Upper lobe of left lung (tissue), 4 donors: ENCODE results near the gene DCDC2B.

Experiments
- POLR2A ChIP-seq, 4 donors: fragments of 450-650 bp; IDR thresholded peaks; one replicate each; pipeline ENCODE4 v1.5.1; 2016 to 2017; ENCODE audit warnings: antibody characterized with exemption in 4 of 4, mild to moderate bottlenecking in 2 of 4
- POLR2AphosphoS5 ChIP-seq, 2 donors: sonication (generic); formaldehyde crosslinking; IDR thresholded peaks; one replicate each; pipeline ENCODE4 v1.5.1; 2017; ENCODE audit warnings: antibody characterized with exemption in 2 of 2
- TF ChIP-seq, protein P1 (sequence below), 6 experiments: fragments of 450-650 bp in 4 of 6; fragments of 200-600 bp in 2 of 6; sonication (generic) in 2 of 6; IDR thresholded peaks; one replicate each; pipeline ENCODE4 v1.5.1; 2016 to 2019; ENCODE audit warnings: antibody characterized with exemption in 6 of 6

DNA sequence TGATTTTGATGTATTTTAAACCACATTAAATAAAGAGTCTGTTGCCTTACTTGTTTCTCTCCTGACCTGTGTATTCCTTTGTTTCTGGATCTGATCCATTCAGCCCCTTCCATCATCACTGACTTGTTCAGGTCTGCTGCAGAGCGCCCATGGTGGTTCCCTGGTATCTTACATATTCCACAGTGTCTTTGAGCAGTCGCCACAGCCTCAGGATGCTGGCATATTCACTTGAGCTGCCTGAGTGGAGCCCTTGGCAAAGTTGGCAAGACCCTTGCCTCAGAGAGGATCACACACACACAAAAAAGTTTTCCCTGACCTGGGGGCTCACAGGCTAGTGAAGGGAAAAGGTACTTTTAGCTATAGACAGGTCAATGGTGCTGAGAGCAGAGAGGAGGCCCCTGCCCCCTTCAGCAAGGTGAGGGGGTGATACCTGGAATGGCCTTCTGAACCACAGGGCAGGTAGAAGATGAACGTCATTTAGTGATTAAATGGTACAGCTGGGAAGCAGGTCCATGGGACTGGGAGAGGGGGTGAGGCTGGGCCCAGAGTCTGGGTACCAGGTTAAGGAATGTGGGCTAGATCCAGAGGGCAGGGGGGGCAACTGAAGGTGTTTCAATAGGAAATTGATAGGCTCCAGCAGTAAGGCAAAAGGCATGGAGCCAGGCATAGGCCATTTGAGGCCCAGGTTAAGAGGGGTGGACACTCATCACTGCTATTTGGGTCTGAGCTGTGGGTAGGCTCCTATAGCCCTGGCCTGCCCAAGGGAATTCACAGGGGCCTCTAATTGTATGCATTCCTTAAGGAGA lies 10.4 kb upstream of the DCDC2B start:
- TF ChIP-seq, protein P1, sequence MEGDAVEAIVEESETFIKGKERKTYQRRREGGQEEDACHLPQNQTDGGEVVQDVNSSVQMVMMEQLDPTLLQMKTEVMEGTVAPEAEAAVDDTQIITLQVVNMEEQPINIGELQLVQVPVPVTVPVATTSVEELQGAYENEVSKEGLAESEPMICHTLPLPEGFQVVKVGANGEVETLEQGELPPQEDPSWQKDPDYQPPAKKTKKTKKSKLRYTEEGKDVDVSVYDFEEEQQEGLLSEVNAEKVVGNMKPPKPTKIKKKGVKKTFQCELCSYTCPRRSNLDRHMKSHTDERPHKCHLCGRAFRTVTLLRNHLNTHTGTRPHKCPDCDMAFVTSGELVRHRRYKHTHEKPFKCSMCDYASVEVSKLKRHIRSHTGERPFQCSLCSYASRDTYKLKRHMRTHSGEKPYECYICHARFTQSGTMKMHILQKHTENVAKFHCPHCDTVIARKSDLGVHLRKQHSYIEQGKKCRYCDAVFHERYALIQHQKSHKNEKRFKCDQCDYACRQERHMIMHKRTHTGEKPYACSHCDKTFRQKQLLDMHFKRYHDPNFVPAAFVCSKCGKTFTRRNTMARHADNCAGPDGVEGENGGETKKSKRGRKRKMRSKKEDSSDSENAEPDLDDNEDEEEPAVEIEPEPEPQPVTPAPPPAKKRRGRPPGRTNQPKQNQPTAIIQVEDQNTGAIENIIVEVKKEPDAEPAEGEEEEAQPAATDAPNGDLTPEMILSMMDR (IDR thresholded peaks at IDR 0.05), result no peak
- TF ChIP-seq POLR2AphosphoS5 (IDR thresholded peaks at IDR 0.05), result no peak
- TF ChIP-seq POLR2A (IDR thresholded peaks at IDR 0.05), result no peak
